Neural cell (in vitro differentiated cells): ENCODE measurements around the gene TFEB. TPM values are rescaled to one million over a fixed set of nuclear protein-coding genes. Genes with fewer than 3 reads are reported as not detected.

Experiments used
- H2AFZ ChIP-seq: fragments of 200-600, 300-800 bp; sonication (generic), shearing (Covaris generic); 2 replicates; pipeline ENCODE4 v1.6.0; 2014; ENCODE audit warnings: low read depth, mild to moderate bottlenecking, antibody characterized with exemption, low read length, moderate library complexity
- H3F3A ChIP-seq: fragments of 200-600 bp; shearing (Covaris generic); 2 replicates; pipeline ENCODE4 v1.6.1; 2016; ENCODE audit warnings: mild to moderate bottlenecking, moderate library complexity, mixed read lengths, antibody characterized with exemption, low read length; ENCODE audit not compliant: insufficient read depth, poor library complexity, severe bottlenecking
- H3K27ac ChIP-seq: fragments of 200-600, 300-800 bp; sonication (generic), shearing (Covaris generic); 2 replicates; pipeline ENCODE4 v1.5.1; 2014; ENCODE audit warnings: mild to moderate bottlenecking, low read length, moderate library complexity
- H3K27me3 ChIP-seq: fragments of 300-800, 200-600 bp; sonication (generic), shearing (Covaris generic); 2 replicates; pipeline ENCODE4 v1.6.0; 2014; ENCODE audit warnings: mild to moderate bottlenecking, low read depth, low read length, moderate library complexity; ENCODE audit not compliant: insufficient read depth
- H3K36me3 ChIP-seq: fragments of 300-800, 200-600 bp; sonication (generic), shearing (Covaris generic); 2 replicates; pipeline ENCODE4 v1.5.1; 2014; ENCODE audit warnings: mild to moderate bottlenecking, antibody characterized with exemption, low read length, moderate library complexity; ENCODE audit not compliant: insufficient read depth
- H3K4me2 ChIP-seq: fragments of 300-800, 200-600 bp; sonication (generic), shearing (Covaris generic); 2 replicates; pipeline ENCODE4 v1.6.0; 2014; ENCODE audit warnings: mild to moderate bottlenecking, low read length
- H3K4me3 ChIP-seq: fragments of 300-800, 200-600 bp; sonication (generic), shearing (Covaris generic); 2 replicates; pipeline ENCODE4 v1.5.1; 2014; ENCODE audit warnings: mild to moderate bottlenecking, low read length, moderate library complexity
- H3K79me2 ChIP-seq: fragments of 200-600 bp; shearing (Covaris generic); replicated peaks from 2 replicates; pipeline ENCODE4 v1.6.0; 2014; ENCODE audit warnings: mild to moderate bottlenecking, low read length, moderate library complexity; ENCODE audit not compliant: insufficient read depth
- H3K9ac ChIP-seq: fragments of 300-800, 200-600 bp; sonication (generic), shearing (Covaris generic); 2 replicates; pipeline ENCODE4 v1.6.1; 2016; ENCODE audit warnings: mild to moderate bottlenecking, low read length, mixed read lengths
- H3K9me2 ChIP-seq: fragments of 200-600 bp; shearing (Covaris generic); 2 replicates; pipeline ENCODE4 v1.6.1; 2016; ENCODE audit warnings: mild to moderate bottlenecking, low read length, mixed read lengths; ENCODE audit not compliant: insufficient read depth
- H3K9me3 ChIP-seq: fragments of 200-600, 300-800 bp; sonication (generic), shearing (Covaris generic); 2 replicates; pipeline ENCODE4 v1.6.1; 2016; ENCODE audit warnings: mild to moderate bottlenecking, mixed run types, low read length, moderate library complexity, mixed read lengths
- H4K20me1 ChIP-seq: fragments of 200-600 bp; shearing (Covaris generic); 2 replicates; pipeline ENCODE4 v1.6.1; 2016; ENCODE audit warnings: mild to moderate bottlenecking, mixed run types; ENCODE audit not compliant: insufficient read depth
- EP300 ChIP-seq: fragments of 450-650 bp; conservative IDR thresholded peaks from 2 replicates; pipeline ENCODE4 v1.6.1; 2014; ENCODE audit warnings: antibody characterized with exemption, mild to moderate bottlenecking, moderate library complexity; ENCODE audit not compliant: poor library complexity, severe bottlenecking
- EZH2 ChIP-seq: fragments of 200-600, 300-800 bp; shearing (Covaris generic), sonication (generic); IDR thresholded peaks from 2 replicates; pipeline ENCODE4 v1.6.1; 2014; ENCODE audit warnings: antibody characterized with exemption, low read length, borderline replicate concordance, mild to moderate bottlenecking; ENCODE audit not compliant: insufficient read depth, poor library complexity, severe bottlenecking
- MXI1 ChIP-seq: fragments of 450-650 bp; conservative IDR thresholded peaks from 2 replicates; pipeline ENCODE4 v1.6.1; 2014; ENCODE audit warnings: antibody characterized with exemption, mild to moderate bottlenecking; ENCODE audit not compliant: poor library complexity, severe bottlenecking
- POLR2AphosphoS5 ChIP-seq: IDR thresholded peaks from 2 replicates; pipeline ENCODE4 v1.6.1; 2012
- RAD21 ChIP-seq: fragments of 450-650 bp; conservative IDR thresholded peaks from 2 replicates; pipeline ENCODE4 v1.6.1; 2014; ENCODE audit warnings: antibody characterized with exemption, mild to moderate bottlenecking, moderate library complexity
- SMC3 ChIP-seq: fragments of 450-650 bp; conservative IDR thresholded peaks from 2 replicates; pipeline ENCODE4 v1.6.1; 2014; ENCODE audit warnings: antibody characterized with exemption, mild to moderate bottlenecking, moderate library complexity; ENCODE audit not compliant: poor library complexity
- TAF1 ChIP-seq: IDR thresholded peaks from 2 replicates; pipeline ENCODE4 v1.6.1; 2012; ENCODE audit warnings: low read depth
- polyA plus RNA-seq: library from polyadenylated mRNA; depleted of rRNA; stranded (reverse); fragments of >200 nt; gene quantifications from 2 replicates; pipeline ENCODE4 v1.2.3, GENCODE V29; 2014
- TF ChIP-seq, protein P1 (sequence below): fragments of 450-650 bp; IDR thresholded peaks from 2 replicates; pipeline ENCODE4 v1.5.1; 2014; ENCODE audit warnings: antibody characterized with exemption, mild to moderate bottlenecking, moderate library complexity; ENCODE audit not compliant: poor library complexity, severe bottlenecking
- TF ChIP-seq, protein P2 (sequence below): IDR thresholded peaks from 2 replicates; pipeline ENCODE4 v1.6.1; 2012; ENCODE audit warnings: borderline replicate concordance

The TFEB gene
- polyA plus RNA-seq, 1 donor from 2014 or later, result 0.24 TPM

DNA sequence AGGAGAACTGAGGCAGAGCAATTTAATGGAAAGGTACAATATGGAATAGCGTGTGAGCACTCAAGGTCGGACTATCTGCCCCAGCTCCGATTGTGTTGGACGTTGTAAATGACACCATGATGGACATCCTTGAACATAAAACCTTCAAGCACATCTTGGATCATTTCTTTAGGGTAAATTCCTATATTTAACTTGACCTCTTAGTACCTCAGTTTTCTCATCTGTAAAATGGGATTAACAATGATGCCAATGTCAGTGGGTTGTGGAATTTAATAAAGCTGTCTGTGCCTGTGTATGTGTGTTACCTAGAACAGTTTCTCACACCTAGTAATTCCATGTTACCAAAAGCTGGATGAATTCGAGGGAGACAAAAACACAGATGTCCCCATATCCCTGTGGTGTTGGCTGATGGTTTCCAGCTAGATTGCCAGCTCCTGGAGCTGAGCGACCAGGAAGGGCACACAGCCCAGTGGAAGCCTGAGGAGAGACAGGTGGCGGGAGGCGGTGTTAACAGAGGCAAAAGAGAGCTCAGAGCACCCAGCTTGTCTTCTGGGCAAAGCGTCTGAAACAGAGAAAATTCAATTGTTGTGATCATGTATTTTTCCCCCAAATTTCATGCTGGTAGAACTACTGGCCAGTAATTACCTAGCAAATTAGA is 64.6 kb downstream of the TFEB start:
- no peaks in the 10 kb centered on the region for H4K20me1 ChIP-seq
- H3K36me3 ChIP-seq, result no peaks in the 10 kb centered on the region
- no peaks in the 10 kb centered on the region for H3F3A ChIP-seq
- H3K9ac ChIP-seq, result no peak overlapping the region
- H2AFZ ChIP-seq, result no peak overlapping the region
- no peaks in the 10 kb centered on the region for H3K79me2 ChIP-seq
- H3K27me3 ChIP-seq, result no peaks in the 10 kb centered on the region
- no peaks in the 10 kb centered on the region for H3K9me2 ChIP-seq
- H3K4me3 ChIP-seq, result no peak overlapping the region
- TF ChIP-seq TAF1 (no peak), POLR2AphosphoS5 (no peak), RAD21 (no peak)
- TF ChIP-seq, protein P1, sequence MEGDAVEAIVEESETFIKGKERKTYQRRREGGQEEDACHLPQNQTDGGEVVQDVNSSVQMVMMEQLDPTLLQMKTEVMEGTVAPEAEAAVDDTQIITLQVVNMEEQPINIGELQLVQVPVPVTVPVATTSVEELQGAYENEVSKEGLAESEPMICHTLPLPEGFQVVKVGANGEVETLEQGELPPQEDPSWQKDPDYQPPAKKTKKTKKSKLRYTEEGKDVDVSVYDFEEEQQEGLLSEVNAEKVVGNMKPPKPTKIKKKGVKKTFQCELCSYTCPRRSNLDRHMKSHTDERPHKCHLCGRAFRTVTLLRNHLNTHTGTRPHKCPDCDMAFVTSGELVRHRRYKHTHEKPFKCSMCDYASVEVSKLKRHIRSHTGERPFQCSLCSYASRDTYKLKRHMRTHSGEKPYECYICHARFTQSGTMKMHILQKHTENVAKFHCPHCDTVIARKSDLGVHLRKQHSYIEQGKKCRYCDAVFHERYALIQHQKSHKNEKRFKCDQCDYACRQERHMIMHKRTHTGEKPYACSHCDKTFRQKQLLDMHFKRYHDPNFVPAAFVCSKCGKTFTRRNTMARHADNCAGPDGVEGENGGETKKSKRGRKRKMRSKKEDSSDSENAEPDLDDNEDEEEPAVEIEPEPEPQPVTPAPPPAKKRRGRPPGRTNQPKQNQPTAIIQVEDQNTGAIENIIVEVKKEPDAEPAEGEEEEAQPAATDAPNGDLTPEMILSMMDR, result no peak
- H3K9me3 ChIP-seq, result no peaks in the 10 kb centered on the region
- no peak overlapping the region for H3K4me2 ChIP-seq
- H3K27ac ChIP-seq, result no peak overlapping the region

DNA sequence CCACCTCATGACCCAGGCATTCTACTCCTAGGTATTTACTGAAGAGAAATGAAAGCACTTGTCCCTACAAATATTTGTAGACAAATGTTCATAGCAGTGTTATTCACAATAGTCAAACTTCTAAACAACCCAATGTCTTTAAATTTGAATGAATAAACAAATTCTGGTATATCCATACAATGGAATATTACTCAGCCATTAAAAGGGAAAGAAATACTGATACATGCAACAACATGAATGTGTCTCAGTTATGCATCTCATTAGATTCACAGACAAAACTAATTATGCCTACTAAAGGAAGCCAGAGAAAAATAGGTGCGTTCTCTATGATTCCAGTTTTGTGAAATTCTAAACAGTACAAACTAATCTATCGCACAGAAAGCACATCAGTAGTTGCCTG is 66.4 kb downstream of the TFEB start:
- TF ChIP-seq, protein P2, sequence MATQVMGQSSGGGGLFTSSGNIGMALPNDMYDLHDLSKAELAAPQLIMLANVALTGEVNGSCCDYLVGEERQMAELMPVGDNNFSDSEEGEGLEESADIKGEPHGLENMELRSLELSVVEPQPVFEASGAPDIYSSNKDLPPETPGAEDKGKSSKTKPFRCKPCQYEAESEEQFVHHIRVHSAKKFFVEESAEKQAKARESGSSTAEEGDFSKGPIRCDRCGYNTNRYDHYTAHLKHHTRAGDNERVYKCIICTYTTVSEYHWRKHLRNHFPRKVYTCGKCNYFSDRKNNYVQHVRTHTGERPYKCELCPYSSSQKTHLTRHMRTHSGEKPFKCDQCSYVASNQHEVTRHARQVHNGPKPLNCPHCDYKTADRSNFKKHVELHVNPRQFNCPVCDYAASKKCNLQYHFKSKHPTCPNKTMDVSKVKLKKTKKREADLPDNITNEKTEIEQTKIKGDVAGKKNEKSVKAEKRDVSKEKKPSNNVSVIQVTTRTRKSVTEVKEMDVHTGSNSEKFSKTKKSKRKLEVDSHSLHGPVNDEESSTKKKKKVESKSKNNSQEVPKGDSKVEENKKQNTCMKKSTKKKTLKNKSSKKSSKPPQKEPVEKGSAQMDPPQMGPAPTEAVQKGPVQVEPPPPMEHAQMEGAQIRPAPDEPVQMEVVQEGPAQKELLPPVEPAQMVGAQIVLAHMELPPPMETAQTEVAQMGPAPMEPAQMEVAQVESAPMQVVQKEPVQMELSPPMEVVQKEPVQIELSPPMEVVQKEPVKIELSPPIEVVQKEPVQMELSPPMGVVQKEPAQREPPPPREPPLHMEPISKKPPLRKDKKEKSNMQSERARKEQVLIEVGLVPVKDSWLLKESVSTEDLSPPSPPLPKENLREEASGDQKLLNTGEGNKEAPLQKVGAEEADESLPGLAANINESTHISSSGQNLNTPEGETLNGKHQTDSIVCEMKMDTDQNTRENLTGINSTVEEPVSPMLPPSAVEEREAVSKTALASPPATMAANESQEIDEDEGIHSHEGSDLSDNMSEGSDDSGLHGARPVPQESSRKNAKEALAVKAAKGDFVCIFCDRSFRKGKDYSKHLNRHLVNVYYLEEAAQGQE, result no peak
- TF ChIP-seq TAF1, result no peak
- no peak for TF ChIP-seq SMC3
- TF ChIP-seq POLR2AphosphoS5, result no peak
- TF ChIP-seq, protein P1, result no peak
- no peak for TF ChIP-seq MXI1
- no peak for TF ChIP-seq RAD21
- no peak for TF ChIP-seq EP300
- no peak for TF ChIP-seq EZH2
- Histone ChIP-seq H3K27me3 (no peaks in the 10 kb centered on the region), H3K36me3 (no peaks in the 10 kb centered on the region), H3K4me2 (no peak overlapping the region), H3K79me2 (no peaks in the 10 kb centered on the region), H3F3A (no peaks in the 10 kb centered on the region), H3K9ac (no peak overlapping the region), H4K20me1 (no peaks in the 10 kb centered on the region), H3K9me3 (no peaks in the 10 kb centered on the region), H2AFZ (no peak overlapping the region), H3K27ac (no peak overlapping the region), H3K9me2 (no peaks in the 10 kb centered on the region), H3K4me3 (no peak overlapping the region)
